ENCODE results near the gene PNMA8B.

DNA sequence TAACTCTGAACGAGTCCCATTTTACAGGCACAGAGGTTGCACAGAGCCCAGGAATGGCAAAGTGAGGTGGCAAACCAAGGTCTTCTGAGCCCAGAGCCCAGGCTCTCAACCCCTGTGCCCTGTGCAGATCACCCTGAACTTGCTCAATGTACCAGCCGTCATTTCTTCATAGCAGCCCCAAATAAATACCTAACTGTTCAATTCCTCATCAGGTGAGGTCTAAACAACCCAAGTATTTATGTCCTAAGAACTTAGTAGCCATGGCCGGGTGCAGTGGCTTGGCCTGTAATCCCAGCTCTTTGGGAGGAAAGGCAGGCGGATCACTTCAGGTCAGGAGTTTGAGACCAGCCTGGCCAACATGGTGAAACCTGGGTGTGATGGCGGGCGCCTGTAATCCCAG, 21.8 kb upstream of the PNMA8B start:
- TF ChIP-seq, protein P1, sequence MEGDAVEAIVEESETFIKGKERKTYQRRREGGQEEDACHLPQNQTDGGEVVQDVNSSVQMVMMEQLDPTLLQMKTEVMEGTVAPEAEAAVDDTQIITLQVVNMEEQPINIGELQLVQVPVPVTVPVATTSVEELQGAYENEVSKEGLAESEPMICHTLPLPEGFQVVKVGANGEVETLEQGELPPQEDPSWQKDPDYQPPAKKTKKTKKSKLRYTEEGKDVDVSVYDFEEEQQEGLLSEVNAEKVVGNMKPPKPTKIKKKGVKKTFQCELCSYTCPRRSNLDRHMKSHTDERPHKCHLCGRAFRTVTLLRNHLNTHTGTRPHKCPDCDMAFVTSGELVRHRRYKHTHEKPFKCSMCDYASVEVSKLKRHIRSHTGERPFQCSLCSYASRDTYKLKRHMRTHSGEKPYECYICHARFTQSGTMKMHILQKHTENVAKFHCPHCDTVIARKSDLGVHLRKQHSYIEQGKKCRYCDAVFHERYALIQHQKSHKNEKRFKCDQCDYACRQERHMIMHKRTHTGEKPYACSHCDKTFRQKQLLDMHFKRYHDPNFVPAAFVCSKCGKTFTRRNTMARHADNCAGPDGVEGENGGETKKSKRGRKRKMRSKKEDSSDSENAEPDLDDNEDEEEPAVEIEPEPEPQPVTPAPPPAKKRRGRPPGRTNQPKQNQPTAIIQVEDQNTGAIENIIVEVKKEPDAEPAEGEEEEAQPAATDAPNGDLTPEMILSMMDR (IDR thresholded peaks at IDR 0.05; ENCODE audit: low read depth, low read length, poor library complexity, severe bottlenecking): no peak
- no peak for TF ChIP-seq EZH2phosphoT487 (IDR thresholded peaks at IDR 0.05; ENCODE audit: borderline replicate concordance, low read length)
